GM19328 (cell line): ENCODE measurements around the gene IGFL3.
"Not testable (repeated sequence)": the region's sequence is repeated elsewhere in the genome, so short reads cannot be mapped to it uniquely, and the experiment has no call there.

ENCODE experiments used
- ATAC-seq: cut with Tn5 transposase; IDR thresholded peaks from one replicate; pipeline ENCODE4 v1.9.1; 2021; ENCODE audit warnings: mild to moderate bottlenecking, moderate library complexity; ENCODE audit not compliant: unreplicated experiment

IGFL3 gene

DNA sequence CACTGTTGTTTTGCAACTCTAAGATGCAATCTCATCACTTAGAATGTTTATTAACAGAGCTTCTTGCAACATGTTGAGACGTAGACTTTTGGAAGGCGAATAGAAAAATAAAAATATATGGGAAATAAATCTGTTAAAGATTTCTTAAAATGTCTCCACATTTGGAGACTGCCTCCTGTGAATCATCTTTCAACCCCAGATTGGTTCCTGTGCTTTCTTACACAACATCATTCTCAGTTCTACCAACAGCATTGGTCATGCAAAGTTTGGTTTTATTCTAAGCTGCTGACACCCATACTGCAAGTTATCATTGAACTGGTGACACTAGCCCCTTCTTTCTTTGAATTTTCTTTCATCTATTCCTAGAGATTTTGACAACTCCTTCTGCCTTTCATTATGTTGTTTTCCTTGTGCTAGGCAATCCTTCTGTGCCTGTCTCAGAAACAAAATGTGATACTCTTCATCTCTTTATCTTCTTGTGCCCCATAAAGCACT is 1.6 kb upstream of the IGFL3 start:
- no peak for ATAC-seq

DNA sequence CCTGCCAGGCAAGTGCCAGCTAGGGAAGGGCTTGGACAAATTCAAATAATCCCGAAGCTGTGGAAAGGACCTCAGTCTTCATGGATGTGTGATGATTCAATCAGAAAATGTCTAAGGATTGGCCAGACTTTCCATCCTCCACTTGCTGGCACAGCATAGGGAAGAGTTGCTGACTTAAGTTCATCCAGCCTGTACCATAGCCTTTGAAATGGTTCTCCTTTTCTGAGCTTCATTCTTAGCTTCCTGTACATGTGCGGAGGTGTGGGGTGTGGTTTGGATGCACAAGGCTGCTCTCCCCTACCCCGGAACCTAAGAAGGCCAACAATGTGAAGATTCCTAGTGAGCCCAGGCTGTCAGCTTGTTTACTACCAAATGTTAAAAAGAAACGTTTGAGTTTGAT is 959 bp upstream of the IGFL3 start:
- ATAC-seq = no peak

DNA sequence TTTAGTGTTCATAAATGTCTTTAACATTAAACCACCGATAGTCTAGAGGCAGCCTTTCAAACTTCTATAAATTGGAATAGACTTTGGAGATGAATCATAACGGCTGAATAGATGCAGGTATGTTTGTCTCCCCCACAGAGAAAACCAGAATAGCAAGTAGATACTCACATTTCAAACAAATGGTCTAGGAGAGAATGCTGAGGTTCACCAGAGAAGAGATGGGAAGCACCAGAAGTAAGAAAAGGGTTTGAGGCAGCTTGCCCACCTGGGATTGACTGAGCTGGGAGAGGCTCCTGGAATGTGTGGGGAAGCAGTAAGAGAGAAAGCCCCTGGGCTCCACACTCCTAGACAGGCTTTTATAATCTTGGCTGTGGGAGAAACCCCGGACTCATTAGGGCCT is 6.4 kb downstream of the IGFL3 start:
- ATAC-seq = no peak

DNA sequence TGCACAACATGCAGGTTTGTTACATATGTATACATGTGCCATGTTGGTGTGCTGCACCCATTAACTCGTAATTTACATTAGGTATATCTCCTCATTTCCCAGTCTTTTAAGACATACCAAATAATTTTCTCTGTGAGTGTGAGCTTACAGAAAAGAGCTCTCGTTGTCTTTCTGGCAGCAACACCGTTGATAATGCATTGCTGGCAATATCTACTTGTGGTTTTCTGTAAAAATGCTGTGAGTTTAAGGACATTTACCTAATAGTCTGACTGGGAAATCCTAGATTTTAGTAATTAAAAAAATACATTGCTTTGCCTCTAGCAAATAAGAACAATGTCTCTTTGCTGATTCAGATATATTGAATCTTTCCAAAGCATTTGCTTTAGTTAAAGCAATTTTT is 8.4 kb downstream of the IGFL3 start:
- no peak for ATAC-seq

DNA sequence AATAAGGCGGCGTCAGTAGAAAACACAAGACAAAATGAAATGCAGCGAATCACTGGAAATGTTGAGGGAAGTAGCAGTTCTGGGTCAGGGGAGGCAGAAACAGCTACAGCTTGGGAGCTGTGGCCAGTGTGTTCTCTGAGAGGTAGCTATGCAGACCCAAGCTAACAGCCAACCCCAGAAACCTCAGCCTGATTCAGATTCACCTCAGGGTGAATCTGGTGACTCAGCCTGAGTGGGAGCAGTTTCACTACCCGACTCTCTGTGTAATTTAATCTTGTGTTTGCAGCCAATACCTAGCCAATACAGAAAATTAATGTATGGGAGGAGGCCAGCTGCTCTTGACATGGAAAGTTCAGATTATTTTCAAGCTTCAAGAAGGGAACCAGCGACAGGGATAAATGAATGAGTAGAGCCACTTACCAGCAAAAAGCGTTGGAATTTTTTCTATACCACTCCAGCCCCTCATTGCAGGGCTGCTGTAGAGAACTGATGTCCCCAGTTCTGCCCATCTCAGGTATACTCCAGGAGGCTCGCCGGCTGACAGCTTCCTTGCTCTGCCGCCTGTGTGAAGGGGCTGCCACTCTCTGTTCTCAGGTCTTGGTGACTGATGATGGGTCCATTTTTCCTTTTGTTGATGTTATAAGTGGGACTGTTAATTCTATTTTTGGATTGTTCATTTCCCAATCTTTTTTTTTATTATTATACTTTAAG is 8.9 kb downstream of the IGFL3 start:
- no peak for ATAC-seq

DNA sequence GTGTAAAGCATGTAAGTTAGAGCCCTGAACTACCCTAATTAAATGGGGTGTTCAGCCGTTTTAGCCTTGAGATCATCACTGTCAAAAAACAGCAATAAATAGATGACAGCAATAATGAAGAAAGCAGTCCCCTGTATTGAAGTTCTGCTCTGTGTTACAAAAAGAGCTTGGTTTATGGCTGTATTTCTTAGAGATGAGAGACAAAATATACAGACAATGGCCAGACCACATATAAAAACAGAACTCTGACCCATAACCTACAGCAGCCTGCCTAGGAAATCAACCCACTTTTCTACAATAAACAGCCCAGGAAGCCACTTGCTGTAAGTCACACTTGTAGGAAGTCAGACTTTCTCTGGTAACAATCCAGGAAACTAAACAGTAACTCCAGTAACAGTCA is 10.8 kb downstream of the IGFL3 start:
- no peak for ATAC-seq

DNA sequence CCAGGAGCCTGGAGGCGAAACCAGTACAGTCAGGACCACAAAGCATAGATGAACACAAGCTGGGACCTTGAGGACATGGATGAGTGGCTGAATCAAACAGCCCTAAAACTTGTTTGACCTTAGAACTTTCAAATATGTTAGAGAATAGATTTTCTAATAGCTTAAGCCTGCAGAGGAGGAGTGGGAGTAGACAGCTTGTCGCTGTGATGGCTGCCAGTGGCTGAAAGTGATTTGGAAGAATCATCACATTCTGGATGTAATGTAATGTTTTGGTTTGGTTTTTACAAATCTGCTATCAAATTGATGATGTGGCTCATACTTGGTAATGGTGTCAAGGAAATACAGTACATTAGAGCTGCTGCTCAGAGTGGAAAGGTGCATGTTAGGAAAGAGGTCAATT is 12.0 kb downstream of the IGFL3 start:
- no peak for ATAC-seq

DNA sequence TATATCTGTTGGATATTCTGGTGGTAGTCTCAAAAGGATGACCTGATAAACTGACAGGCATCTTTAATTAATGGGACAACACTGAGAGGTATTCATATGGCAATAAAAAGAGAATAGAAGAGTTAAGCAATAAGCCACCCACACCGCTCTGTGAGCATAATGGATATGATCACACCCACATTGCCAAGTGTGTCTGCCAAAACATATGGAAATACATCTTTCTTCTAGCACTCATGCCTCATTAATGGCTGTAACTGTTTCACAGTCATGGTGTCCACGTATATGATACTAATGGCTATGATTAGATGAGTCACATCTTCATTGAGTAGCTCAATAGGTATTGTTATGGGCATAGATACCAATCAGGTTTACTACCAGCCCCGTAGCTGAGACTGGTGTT is 13.1 kb downstream of the IGFL3 start:
- no peak for ATAC-seq

DNA sequence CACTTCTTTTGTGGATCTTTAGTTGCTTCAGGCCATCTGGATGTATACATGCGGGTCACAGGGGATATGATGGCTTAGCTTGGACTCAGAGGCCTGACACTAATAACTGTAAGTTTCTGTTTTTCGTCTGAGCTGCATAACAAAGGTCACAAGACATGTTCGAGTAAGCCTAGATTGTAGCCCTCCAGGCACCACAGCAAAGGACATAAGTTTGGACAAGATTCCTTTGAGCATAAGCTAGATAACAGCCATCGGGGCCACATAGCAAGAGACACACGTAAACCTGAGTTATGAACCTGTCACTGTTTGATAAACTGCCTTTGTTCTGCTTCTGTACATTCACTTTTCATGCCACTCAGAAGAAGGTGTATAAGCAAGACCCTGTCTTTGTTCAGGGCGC is 14.6 kb downstream of the IGFL3 start:
- no peak for ATAC-seq

DNA sequence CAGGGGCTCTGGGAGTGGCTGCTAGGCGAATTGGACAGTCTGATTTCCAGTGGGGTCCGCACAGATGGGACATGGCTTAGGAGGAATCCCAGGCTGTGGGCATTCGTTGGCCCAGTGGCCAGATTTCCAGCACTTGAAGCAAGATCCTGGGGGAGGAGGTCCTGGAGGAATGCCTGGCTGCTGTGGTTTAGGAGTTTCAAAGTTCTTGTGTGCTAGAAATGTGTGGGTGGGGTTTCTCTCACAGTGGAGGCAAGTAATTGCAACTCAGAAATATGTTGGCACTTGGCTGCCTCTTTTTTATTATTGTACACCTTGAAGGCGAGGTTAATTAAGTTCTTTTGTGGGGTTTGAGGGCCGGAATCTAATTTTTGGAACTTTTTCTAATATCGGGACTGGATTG is 17.1 kb downstream of the IGFL3 start:
- no peak for ATAC-seq

DNA sequence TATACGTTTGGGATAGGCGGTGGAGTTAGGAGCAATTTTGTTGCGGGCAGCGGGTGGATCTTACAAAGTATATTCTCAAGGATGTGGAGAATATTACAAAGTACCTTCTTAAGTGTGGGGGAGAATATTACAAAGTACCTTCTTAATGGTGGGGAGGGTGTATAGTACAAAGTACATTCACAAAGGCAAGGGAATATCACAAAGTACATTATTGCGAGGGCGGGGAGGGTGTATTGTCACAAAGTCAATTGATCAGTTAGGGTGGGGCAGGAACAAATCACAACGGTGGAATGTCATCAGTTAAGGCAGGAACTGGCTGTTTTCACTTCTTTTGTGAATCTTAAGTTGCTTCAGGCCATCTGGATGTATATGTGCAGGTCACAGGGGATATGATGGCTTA is 22.2 kb downstream of the IGFL3 start:
- ATAC-seq = not testable (repeated sequence)

DNA sequence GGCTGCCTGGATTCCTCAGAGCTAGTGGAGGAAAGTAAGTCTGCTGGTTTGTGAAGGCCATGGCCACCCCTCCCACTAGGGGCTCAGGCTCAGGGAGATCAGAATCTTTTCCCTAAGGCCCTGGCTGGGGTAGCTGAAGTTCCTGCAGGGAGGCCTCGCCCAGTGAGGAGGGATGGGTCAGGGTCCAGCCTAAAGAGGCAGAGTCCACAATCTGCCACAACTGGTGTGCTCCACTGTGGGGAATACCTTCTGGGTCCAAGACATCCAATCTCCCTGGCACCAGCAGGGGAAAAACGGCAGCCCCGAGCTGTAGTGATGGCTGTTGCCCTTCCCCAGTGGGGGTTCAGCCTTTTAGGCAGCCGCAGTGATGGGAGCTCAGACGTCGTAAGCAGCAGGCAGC is 23.2 kb downstream of the IGFL3 start:
- ATAC-seq = no peak

DNA sequence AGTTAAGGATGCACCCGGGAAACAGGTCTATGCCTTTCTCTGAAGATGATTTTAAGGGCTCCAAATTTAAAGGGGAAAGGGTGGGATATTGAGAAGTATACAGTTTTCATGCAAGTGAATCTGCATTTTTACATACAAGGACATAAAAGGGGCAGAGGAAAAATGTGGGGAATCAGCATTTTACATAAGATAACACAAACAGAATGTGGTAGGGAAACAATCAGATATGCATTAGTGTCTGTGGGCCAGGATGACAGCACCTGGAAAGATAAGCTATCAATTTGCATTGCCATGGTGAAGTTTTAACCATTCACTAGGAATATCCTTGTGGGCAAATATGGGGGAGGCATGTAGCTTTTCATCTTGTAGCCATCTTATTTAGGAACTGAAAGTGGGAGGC is 24.1 kb downstream of the IGFL3 start:
- ATAC-seq = no peak

DNA sequence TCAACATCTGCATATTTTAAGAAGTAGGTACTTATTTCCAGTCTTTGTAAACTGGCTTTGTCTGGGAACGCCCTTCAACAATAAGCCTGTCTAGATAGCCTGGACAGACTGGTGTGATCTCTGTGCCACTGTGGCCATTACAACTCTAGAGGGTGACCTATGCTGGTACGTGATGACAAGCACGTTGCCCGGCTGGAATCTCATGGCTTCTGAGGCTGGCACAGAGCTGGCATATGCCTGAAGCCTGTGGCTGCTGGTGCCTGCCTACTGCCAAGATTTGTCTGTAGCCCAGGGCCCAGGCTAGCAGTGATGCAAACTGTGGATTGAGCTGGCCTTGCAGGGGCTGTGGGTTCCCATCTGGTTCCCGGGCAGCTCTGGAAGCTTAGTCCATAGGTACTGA is 34.0 kb downstream of the IGFL3 start:
- ATAC-seq = no peak

DNA sequence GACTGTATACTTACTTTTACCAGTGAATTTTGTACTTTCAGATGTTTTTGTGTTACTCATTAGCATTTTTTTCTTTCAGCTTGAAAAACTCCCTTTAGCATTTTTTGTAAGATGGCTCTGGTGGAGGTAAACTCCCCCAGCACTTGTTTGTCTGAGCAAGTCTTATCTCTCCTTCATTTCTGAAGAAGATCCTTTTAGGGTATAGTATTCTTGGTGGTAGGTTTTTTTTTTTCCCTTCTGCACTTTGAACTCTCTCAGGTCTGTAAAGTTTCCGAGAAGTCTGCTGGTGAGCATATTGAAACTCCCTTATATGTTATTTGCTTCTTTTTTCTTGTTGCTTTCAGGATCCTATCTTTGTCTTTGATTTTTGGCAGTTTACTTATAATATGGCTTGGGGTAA is 35.1 kb downstream of the IGFL3 start:
- ATAC-seq = no peak

DNA sequence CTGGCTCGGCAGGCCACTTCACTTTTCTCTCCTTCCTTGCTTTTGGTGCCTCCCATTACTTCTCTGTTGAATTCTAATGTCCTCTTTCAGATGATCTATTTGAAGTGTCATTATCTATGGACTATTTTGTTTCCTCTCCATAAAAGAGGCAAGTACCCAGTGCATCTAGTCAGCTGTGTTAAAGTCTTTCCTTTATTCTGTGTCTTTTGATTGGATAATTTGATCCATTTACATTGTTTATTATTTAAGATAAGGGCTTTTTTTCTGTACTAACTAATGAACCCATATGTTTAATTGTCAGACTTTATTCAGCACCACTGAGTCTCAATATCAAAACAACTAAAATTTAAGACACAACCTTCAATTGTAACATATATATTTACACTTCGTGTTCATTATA is 36.4 kb downstream of the IGFL3 start:
- ATAC-seq = no peak

DNA sequence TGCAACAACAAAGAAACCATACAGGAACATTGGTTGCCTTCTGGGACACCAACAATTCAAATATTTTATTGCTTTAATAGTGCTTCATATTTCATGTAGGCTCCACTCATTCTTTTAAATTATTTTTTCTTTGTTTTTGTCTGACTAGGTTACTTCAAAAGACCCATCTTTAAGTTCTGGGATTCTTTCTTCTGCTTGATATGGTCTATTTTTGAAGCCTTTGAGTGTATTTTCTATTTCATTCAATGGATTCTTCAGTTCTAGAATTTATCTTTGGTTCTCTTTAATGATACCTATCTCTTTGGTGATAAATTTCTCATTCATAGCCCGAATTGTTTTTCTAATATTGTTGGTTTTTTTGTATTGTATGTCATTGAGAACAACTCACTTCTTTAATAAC is 38.6 kb downstream of the IGFL3 start:
- no peak for ATAC-seq

DNA sequence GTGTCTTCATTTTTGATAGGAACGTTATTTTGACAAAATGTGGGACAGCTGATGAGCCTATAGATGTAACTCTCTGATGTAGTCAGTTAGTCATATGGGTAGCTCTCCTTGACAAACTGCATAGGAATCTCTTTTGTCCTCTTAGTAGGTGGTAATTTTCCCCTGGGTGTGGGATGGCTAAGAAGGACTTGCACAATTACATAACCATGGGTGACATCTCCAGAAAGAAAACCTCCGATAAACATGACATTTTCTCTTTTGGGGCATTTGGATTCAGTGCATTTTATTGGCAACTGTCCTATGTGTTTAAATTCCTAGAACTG is 41.8 kb downstream of the IGFL3 start:
- no peak for ATAC-seq

DNA sequence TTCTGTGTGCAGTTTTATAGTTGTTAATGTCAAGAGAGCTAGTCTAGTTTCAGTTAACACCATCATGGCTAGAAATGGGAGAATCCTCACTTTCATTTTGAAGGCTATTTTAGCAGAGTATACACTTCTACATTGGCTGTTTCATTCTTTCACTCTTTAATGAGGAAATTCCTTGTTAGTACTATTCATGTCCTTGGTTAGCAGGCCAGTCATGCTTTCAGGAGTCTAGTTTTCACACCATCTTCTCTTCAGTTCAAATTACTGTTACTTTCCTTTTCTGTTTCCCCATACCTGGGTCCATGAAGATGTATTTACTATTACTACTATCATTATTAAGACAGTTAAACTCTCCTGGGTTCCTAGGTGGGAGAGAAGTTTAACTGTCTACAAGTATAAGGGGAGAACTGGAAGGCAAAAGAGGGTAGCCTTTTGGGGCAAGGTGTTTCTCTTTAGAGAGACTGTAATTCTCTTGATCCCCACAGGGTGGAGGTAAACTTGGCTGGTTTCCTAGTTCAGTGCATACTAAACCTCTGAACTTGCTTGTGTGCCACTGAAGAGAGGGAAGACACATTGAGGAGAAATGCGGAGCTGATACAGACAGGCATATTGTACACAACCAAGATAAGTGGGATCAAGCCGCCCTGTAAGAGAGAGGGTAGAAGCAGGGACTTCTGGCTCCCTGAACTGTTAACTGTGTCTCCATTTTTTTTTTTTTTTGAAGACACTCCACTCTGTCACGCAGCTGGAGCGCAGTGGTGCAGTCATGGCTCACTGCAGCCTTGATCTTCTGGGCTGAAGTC is 42.4 kb downstream of the IGFL3 start:
- no peak for ATAC-seq

DNA sequence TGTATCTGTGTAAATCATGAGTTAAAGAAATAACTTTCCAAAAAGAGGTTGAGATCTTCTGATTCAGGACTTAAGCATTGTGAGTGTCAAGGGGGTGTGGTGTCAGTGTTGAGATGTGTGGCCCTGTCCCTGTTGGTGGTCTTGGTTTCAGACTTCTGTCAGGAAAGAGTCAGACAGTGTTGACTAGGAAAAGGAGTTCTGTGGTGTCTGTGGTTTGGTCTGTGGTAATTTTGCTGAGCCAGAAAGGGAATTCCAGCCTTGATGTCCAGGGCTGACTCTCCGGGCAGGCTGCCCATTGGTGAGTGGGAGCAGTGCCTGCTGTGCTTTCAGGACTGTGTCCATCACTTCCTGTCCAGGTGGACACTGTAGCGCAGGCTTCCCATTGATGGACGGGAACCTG is 43.9 kb downstream of the IGFL3 start:
- ATAC-seq = no peak

DNA sequence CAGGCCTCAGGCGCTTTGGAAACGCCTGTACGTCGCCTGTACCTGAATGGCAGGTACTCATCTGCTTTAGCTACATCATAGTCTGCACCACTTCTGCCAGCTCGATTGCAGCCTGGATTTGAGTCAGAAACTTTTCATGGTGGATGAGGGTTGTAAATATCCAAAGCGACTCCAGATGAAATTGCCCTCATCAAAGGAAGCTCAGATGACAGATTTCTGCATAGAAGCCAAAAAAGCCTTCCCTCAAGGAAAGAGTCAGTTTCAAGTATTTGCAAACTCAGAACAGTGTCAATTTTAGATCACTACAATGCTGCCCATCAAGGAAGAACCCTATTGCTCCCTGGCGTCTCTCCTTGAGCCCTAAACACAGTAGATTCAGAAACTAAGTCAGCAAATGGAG is 44.9 kb downstream of the IGFL3 start:
- ATAC-seq = no peak

DNA sequence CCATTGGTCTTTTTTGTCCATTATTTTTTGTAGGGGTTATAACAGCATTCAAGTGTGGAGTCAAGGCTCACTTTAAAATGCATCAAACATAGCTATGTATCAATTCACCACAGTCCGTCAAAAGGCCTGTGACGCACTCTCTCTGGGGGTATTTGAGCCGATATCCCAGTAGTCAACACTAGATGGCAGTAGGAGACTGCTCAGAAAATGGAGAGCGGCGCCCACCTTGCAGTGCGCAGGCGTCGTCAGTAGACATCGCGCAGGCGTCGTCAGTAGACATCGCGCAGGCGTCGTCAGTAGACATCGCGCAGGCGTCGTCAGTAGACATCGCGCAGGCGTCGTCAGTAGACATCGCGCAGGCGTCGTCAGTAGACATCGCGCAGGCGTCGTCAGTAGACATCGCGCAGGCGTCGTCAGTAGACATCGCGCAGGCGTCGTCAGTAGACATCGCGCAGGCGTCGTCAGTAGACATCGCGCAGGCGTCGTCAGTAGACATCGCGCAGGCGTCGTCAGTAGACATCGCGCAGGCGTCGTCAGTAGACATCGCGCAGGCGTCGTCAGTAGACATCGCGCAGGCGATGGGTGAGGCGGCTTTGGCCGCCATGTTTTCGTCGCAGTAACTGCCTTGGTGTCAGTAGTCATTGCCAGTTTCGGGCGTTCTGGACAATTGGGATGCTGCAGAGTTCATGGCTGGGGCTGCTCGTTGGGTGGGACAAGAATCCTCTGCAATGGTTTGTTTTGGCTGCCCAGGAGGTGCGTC is 45.7 kb downstream of the IGFL3 start:
- ATAC-seq = not testable (repeated sequence)
